Natural killer cell (primary cell): ENCODE measurements around the gene KRT76. TPM values are rescaled to one million over a fixed set of nuclear protein-coding genes. Genes with fewer than 3 reads are reported as not detected.

Experiments used
- ATAC-seq, 3 donors: fragments of 150-1000 bp in 2 of 3; fragments of 200-7000 bp in 1 of 3; cut with Tn5 transposase; 1 replicate in 1 of 3; 2 replicates in 2 of 3; pipeline ENCODE4 v1.10.0; 2021; ENCODE audit warnings: mild to moderate bottlenecking in 2 of 3, moderate library complexity in 2 of 3
- DNase-seq, 2 donors: peaks; one replicate each; pipeline versions ENCODE4 v3.0.0 to v3.0.0-alpha.2; 2013 to 2021; ENCODE audit warnings: mixed read lengths in 1 of 2
- H3K27ac ChIP-seq: one replicate; pipeline ENCODE4 v1.5.1; 2013; ENCODE audit warnings: mild to moderate bottlenecking, low read length
- H3K27me3 ChIP-seq: one replicate; pipeline ENCODE4 v1.6.1; 2013; ENCODE audit warnings: low read length; ENCODE audit not compliant: control insufficient read depth, insufficient read depth
- H3K36me3 ChIP-seq: one replicate; pipeline ENCODE4 v1.6.1; 2013; ENCODE audit warnings: low read length; ENCODE audit not compliant: control insufficient read depth, insufficient read depth
- H3K4me1 ChIP-seq: one replicate; pipeline ENCODE4 v1.6.1; 2013; ENCODE audit warnings: low read length; ENCODE audit not compliant: control insufficient read depth, insufficient read depth
- H3K4me3 ChIP-seq: one replicate; pipeline ENCODE4 v1.5.1; 2013; ENCODE audit warnings: low read length
- H3K9me3 ChIP-seq: one replicate; pipeline ENCODE4 v1.6.1; 2013; ENCODE audit warnings: low read length; ENCODE audit not compliant: control insufficient read depth, insufficient read depth
- H3K27ac Mint-ChIP-seq, 2 donors: one replicate each; pipeline ENCODE4 v1.8.0; 2022; ENCODE audit warnings: mild to moderate bottlenecking in 2 of 2, mixed read lengths in 2 of 2, moderate library complexity in 1 of 2
- H3K27me3 Mint-ChIP-seq, 2 donors: one replicate each; pipeline ENCODE4 v1.8.0; 2022; ENCODE audit warnings: low read depth in 2 of 2, mixed read lengths in 2 of 2
- H3K36me3 Mint-ChIP-seq: one replicate; pipeline ENCODE4 v1.8.0; 2022; ENCODE audit warnings: mixed read lengths
- H3K4me1 Mint-ChIP-seq, 2 donors: one replicate each; pipeline ENCODE4 v1.8.0; 2022; ENCODE audit warnings: mixed read lengths in 2 of 2
- H3K4me3 Mint-ChIP-seq: one replicate; pipeline ENCODE4 v1.8.0; 2022; ENCODE audit warnings: mild to moderate bottlenecking, moderate library complexity, mixed read lengths
- H3K9me3 Mint-ChIP-seq, 2 donors: one replicate each; pipeline ENCODE4 v1.8.0; 2022; ENCODE audit warnings: mixed read lengths in 2 of 2
- WGBS: methylation state at CpG from one replicate; pipeline ENCODE4 v1.1.7; 2013; ENCODE audit warnings: missing lambda C conversion rate; ENCODE audit not compliant: insufficient coverage; 5-methylcytosine and 5-hydroxymethylcytosine counted together
- intact Hi-C: fragments of 100-400 bp; cut with micrococcal nuclease; formaldehyde crosslinking; loops from one replicate; pipeline ENCODE4 v1.14.2; 2022
- total RNA-seq, 4 donors: library from RNA; stranded (reverse); fragments of 120-200 nt in 1 of 4; gene quantifications; one replicate each; pipeline versions ENCODE4 v1.2.3 to v1.2.4, GENCODE V29; 2013 to 2022
- TF ChIP-seq, protein P1 (sequence below): fragments of 200-600 bp; IDR thresholded peaks from one replicate; pipeline ENCODE4 v1.8.0; 2022; ENCODE audit warnings: antibody characterized with exemption

KRT76 gene
- total RNA-seq, 3 donors from 2014 or later (not counting 1 experiment from before 2014, with no cell fraction given) = not detected

DNA sequence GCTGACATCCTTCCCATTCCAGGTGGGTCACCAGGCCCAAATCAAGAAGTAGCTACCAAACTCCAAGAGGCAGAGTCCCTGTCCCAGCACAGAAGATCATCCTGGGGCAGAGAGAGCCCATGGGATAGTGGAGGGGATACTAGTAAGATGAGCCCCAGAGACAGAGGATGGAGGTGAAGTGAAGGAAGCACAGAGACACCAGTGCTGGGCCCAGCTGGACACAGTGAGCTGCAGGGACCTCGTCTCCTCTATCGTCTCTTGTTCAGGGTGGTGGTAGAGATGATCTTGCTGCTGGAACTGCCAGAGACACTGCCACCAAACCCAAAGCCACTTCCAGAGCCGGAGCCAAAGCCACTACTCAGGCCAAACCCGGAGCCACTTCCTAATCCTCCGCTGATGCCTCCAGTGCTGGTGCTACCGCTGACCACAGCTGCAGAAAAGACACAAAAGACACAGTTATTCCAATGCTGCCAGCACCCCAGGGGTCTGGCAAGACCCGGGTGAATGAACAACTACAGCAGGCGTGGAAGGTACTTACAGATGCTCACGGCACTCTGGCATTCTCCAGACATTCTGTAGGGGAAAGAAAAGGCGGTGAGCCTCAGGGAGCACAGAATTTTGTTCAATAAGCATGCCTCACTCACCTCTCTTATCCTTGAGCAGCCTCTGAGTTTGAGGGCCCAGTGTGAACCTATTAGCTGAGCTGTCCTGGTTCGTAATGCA lies 29.8 kb upstream of the KRT76 start:
- H3K4me1 Mint-ChIP-seq = no peaks in the 10 kb centered on the region
- no peak for DNase-seq
- no peaks in the 10 kb centered on the region for H3K4me1 ChIP-seq
- no peaks in the 10 kb centered on the region for H3K9me3 Mint-ChIP-seq
- no peak overlapping the region for H3K4me3 ChIP-seq
- no peak overlapping the region for H3K27ac ChIP-seq
- H3K9me3 ChIP-seq = no peaks in the 10 kb centered on the region
- H3K36me3 ChIP-seq = no peaks in the 10 kb centered on the region
- H3K4me3 Mint-ChIP-seq = no peak overlapping the region
- H3K36me3 Mint-ChIP-seq = no peaks in the 10 kb centered on the region
- no peak for ATAC-seq
- intact Hi-C loops = no loop called here
- peaks cover 0 to 5% of the 10 kb centered on the region in 2 donors for H3K27me3 Mint-ChIP-seq
- no peak overlapping the region for H3K27ac Mint-ChIP-seq
- TF ChIP-seq, protein P1, sequence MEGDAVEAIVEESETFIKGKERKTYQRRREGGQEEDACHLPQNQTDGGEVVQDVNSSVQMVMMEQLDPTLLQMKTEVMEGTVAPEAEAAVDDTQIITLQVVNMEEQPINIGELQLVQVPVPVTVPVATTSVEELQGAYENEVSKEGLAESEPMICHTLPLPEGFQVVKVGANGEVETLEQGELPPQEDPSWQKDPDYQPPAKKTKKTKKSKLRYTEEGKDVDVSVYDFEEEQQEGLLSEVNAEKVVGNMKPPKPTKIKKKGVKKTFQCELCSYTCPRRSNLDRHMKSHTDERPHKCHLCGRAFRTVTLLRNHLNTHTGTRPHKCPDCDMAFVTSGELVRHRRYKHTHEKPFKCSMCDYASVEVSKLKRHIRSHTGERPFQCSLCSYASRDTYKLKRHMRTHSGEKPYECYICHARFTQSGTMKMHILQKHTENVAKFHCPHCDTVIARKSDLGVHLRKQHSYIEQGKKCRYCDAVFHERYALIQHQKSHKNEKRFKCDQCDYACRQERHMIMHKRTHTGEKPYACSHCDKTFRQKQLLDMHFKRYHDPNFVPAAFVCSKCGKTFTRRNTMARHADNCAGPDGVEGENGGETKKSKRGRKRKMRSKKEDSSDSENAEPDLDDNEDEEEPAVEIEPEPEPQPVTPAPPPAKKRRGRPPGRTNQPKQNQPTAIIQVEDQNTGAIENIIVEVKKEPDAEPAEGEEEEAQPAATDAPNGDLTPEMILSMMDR = no peak
- H3K27me3 ChIP-seq = no peaks in the 10 kb centered on the region
- WGBS = 83% methylated on average over 11 of the region's 11 CpGs

DNA sequence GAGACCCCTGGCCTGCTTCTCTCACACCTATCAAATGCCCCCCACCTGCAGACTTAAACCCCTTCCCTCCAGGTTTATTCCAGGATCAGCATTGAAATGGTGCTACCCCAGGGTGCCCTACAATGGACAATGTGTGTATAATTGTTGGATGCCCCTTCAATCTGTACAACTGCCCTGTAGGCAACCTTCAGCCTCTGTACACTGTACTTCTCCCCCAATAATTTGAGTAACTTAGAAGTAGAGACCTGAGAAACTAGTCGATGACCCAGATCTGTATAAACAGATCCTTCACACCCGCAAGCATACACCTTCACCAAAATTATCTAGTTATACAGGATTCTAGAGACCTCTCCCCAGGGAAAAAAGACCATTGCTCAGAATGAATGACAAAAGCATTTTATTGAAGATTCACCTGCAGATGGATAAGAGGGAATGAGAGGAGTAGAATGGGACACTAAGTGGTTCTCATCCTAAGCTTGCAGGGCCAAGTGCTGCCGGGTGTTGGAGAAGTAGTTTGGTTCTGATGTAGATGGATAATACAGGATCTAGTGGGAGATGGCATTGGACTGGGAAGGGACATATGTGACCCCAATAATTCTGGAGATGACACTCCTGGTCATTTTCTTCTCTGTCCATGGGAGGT lies 29.1 kb upstream of the KRT76 start:
- 96% methylated on average over 3 of the region's 3 CpGs for WGBS
- DNase-seq (no peak), ATAC-seq (no peak)
- H3K27me3 ChIP-seq = no peaks in the 10 kb centered on the region
- no peaks in the 10 kb centered on the region for H3K9me3 Mint-ChIP-seq
- H3K4me3 Mint-ChIP-seq = no peak overlapping the region
- TF ChIP-seq, protein P1 = no peak
- H3K36me3 Mint-ChIP-seq = no peaks in the 10 kb centered on the region
- H3K4me3 ChIP-seq = no peak overlapping the region
- H3K9me3 ChIP-seq = no peaks in the 10 kb centered on the region
- no peaks in the 10 kb centered on the region for H3K36me3 ChIP-seq
- intact Hi-C loops = no loop called here
- H3K27me3 Mint-ChIP-seq = peaks cover 0 to 5% of the 10 kb centered on the region in 2 donors
- no peak overlapping the region for H3K27ac ChIP-seq
- no peaks in the 10 kb centered on the region for H3K4me1 ChIP-seq
- H3K27ac Mint-ChIP-seq = no peak overlapping the region
- no peaks in the 10 kb centered on the region for H3K4me1 Mint-ChIP-seq

DNA sequence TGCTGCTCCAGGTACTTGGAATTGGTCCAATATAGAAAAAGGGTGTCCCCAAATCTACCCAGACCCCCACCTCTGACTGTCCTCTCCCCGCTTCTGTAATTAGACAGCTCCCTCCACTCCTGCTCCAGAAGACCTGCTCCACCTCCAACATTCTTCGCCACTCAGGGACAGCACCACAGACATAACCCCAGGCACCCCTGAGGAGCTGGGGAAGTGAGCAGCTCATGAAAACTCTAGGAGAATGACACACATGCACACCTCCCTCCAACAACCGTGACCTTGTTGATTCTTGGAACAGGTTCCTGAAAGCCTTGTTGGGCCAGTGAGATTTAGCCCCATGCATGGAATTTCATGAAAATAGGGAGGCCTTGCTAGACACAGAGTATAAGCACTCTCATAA lies 28.6 kb upstream of the KRT76 start:
- Mint-ChIP-seq H3K27me3 (peaks cover 0 to 5% of the 10 kb centered on the region in 2 donors), H3K36me3 (no peaks in the 10 kb centered on the region), H3K9me3 (no peaks in the 10 kb centered on the region), H3K4me1 (no peaks in the 10 kb centered on the region), H3K27ac (no peak overlapping the region), H3K4me3 (no peak overlapping the region)
- ATAC-seq (no peak), DNase-seq (no peak)
- no peaks in the 10 kb centered on the region for H3K27me3 ChIP-seq
- H3K4me3 ChIP-seq = no peak overlapping the region
- H3K27ac ChIP-seq = no peak overlapping the region
- no peaks in the 10 kb centered on the region for H3K9me3 ChIP-seq
- H3K4me1 ChIP-seq = no peaks in the 10 kb centered on the region
- TF ChIP-seq, protein P1 = no peak
- 95% methylated on average over 3 of the region's 3 CpGs for WGBS
- intact Hi-C loops = no loop called here
- H3K36me3 ChIP-seq = no peaks in the 10 kb centered on the region
